HG03575 (cell line): ENCODE results near the gene GPC2.
A peak's percentile ranks its signal among the peaks of the same experiment; 100 is the strongest.
"Not testable (repeated sequence)": the region's sequence is repeated elsewhere in the genome, so short reads cannot be mapped to it uniquely, and the experiment has no call there.

ENCODE experiments used
- ATAC-seq: cut with Tn5 transposase; IDR thresholded peaks from one replicate; pipeline ENCODE4 v1.9.1; 2021; ENCODE audit not compliant: unreplicated experiment, insufficient number of reproducible peaks, low FRiP score; ENCODE audit errors: extremely low read depth

GPC2 gene

DNA sequence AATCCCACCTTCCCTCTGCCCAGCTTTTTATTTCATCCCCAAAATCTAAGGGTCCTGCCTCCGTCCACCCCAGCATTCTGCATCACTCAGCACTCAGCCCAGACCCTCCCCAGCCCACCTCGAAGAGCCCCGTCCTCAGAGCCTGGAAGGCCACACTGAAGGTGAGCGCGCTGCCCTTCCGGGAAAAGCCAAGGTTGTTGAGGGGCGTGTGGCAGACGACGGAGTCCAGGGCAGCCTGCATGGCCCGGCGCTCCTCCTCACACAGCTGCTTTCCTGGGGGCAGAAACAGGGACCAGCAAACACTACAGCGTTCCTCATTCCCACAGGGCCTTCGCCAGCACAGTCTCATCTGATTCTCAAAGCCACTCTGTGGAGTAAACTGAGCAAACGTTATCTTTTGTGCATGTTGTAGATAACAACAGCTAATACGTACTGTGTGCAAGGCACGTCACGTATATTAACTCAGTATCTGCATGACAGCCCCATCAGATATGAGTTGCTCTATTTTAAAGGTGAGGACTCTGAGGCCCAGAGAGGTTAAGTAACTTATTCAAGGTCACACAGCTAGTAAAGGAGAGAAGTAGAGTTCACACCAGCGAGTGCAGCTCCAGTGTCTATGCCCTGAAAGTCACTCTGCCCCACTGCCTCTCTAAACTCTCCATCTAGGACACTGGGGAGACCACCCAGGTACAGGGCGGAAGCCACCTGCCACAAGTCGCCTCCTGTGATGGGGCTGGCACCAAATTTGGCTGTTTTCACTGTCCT, 21.4 kb downstream of the GPC2 start:
- ATAC-seq: no peak

DNA sequence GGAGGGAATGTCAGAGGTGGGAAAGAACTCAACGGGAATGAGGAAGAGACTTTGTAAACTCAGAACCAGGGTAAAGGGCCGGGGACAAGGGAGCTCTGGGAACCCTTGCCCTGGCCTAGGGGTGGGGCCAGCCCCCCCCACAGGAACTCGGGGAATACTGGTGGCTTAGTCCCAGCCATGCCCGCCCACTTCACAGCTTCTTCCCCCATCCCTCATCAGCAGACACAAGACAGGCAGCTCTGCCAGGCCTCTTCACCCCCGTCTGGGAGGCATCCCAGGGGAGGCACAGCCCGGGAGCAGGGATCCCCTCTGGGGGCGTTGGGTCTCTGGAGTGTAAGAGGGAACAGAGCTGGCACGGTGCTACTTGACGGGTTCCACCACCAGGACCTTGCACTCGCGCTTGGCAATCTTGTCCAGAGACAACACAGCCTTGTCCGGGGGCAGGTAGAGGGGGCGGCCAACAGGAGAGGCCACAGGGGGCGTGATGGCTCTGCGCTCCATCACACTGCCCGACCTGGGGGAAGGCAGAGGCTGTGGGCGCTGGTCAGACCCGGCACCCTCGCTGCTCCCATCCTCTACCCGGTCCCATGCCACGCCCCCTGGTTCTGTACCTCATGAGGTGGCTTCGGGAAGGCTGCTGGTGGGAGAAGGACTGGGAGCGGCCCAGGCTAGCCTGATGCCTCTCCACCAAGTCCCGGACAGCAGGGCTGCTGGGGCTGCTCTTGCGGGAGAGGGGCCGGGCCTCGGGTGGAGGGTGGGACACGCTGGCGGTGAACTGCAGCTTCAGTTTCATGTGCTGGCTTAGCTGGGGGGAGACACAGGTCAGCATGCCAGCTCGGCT, 22.3 kb downstream of the GPC2 start:
- ATAC-seq: no peak

GRCh38 chr7:100153708-100154535, 23.3 kb downstream of the GPC2 start:
- no peak for ATAC-seq

DNA sequence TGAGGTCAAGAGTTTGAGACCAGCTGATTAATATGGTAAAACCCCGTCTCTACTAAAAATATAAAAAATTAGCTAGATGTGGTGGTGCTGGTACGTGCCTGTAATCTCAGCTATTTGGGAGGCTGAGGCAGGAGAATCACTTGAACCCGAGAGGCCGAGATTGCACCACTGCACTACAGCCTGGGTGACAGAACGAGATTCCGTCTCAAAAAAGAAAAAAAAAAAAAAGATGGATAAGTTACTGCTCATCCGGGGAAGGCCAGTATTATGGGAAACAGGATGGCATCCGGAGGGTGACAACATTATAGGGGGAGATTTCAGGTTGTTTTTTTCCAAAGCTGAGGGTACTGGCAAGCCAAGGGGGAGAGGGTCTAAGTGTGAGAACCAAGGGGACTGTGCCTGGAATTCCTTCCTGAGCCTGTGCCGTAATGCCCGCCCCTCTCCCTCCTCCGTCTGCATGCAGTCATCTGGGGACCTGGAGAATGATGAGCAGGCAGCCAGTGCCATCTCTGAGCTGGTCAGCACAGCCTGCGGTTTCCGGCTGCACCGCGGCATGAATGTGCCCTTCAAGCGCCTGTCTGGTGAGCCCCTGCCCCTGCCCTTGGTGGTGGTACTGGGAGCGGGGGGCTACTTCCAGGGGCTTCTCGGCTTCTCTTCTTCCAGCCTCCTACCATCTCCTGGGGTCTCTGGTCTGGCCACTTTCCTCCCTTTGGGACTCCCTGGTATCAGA, 24.1 kb downstream of the GPC2 start:
- no peak for ATAC-seq

DNA sequence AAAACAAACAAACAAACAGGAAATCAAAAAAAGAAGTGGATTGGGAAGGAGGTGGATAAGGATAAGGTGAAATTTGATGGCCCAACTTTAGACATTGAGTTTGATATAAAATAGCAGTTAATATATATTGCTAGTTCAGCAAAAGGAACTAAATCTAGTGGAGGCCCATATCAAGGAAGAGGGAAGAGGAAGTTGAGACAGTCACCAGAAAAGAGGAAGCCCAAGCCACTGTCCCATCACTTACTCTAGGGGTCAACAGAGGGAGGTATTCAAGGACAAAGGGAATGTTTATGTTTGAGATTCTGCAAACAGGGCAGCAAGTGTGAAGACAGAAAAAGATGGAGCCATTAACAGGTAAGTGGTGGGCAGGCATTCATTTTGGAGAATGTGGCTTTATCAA, 24.8 kb downstream of the GPC2 start:
- no peak for ATAC-seq

GRCh38 chr7:100148559-100149328, 28.4 kb downstream of the GPC2 start, which contains the start of gene LAMTOR4:
LAMTOR4 (plus strand) TSS chr7:100148918; CDS start chr7:100148973, 55 bp downstream.
- ATAC-seq: peak; percentile 94

DNA sequence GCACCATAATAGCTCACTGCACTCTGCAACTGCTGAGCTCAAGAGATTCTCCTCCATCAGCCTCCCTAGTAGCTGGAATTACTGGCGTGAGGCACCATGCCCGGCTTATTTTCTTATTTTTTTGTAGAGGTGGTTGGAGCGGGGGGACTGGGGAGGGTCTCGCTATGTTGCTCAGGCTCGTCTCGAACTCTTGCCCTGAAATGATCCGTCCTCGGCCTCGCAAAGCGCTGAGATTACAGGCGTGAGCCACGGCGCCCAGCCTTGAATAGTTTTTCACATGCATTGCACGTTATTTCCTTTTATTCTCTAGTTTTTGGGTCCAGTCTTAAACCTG, 29.0 kb downstream of the GPC2 start:
- no peak for ATAC-seq

DNA sequence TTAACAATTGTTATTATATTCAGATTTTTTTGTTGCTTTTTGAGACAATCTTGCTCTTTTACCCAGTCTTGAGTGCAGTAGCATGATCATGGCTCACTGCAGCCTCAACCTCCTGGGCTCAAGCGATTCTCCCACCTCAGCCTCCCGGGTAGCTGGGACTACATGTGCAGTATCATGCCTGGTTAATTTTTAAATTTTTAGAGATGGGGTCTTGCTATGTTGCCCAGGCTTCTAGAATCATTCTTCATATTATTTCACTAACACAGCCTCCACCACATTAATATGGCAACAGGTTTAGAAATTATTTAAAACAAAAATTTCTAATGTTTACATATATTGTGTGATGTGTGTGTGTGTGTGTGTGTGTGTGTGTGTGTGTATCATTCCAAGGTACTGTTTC, 29.9 kb downstream of the GPC2 start:
- no peak for ATAC-seq

- not testable (repeated sequence) for ATAC-seq
Measured at GRCh38 chr7:100146350-100146749, 30.8 kb downstream of the GPC2 start.

GRCh38 chr7:100142461-100142860, 34.7 kb downstream of the GPC2 start:
- ATAC-seq: no peak

DNA sequence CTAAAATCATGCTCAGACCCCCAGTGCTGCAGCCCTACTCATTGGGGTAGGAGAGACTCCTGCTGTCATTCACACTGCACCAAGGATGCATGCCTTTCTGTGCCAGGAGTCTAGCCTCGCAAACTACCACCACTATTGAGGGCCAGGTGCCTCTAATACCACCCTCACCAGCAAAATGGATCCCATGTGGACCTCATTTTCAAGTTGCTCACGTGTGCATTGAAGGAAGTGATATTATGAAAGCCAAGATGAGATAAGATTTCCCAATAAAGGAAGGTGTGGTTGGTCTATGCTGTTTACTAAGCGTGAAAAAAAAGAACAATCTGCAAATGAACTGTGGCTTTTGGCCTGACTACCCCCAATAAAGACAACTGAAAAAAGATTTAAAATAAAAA, 35.6 kb downstream of the GPC2 start:
- no peak for ATAC-seq

GRCh38 chr7:100137851-100138760, 39.1 kb downstream of the GPC2 start:
- ATAC-seq: no peak

DNA sequence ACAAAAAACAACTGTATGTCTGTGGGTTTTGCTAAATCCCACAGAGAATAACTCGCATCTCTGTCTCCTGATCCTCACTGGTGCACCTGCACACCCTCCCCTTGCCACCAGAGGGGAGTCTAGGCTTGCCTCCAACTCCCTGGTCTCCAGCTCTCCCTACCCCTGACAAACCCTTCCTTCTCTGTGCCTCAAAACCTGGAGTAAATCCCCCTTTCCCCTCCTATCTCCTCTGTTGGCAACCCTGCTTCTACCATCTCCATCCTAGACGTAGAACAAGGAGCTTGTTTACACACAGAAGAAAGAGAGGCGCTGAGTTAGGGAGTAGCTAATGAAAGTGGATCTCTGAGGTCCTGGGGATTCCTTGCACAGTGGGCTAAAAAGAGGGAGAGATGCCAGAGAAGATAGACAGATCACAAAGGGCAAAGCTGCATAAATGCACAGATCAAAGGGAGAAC, 44.5 kb downstream of the GPC2 start:
- ATAC-seq: no peak

- ATAC-seq: no peak
Measured at GRCh38 chr7:100132126-100132525, 45.1 kb downstream of the GPC2 start.

DNA sequence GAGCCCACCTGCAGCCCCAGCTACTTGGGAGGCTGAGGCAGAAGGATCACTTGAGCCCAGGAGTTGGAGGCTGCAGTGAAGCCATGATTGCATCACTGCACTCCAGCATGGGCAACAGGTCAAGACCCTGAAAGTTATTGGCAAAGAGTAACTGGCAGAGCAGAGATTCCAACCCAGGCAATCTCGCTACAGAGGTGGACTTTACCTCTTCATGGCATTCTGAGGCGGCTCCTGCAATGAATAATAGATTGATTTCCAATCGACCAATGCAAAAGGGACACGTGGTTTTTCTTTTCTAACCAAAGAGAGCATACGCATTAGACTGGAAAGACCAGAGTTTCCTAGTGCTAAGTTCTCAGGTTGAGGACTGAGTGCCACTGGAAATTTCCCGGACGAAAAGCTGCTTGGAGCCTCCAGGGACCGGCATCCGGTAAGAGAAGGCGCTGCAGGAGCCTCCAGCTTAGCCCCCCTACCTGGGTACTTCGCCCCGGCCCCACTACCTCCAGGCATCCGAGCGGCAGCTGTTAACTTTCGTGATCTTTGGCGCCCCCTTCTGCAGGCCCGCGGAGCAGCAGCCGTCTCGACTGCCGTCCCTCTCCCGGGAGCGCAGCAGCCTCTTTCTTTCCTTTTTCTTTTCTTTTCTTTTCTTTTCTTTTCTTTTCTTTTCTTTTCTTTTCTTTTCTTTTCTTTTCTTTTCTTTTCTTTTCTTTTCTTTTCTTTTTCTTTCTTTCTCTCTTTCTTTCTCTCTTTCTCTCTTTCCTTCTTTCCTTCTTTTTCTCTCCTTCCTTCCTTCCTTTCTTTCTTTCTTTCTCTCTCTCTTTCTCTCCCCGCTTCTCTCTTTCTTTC, 46.4 kb downstream of the GPC2 start:
- ATAC-seq: no peak

DNA sequence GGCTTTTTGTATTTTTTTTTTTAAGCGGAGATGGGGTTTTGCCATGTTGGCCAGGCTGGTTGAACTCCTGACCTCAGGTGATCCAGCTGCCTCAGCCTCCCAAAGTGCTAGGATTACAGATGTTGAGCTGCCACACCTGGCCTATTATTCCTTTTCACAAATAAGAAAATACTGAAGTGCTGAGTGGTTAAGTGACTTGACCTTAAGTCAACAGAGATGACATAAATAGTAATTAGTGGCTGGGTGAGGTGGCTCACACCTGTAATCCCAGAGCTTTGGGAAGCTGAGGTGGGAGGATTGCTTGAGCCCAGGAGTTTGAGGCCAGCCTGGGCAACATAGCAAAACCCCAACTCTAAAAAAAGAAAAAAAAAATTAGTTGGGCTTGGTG, 47.0 kb downstream of the GPC2 start:
- ATAC-seq: not testable (repeated sequence)

GRCh38 chr7:100128637-100128963, 48.6 kb downstream of the GPC2 start:
- no peak for ATAC-seq
